Sigmoid colon (tissue), 4 donors: Measurements from ENCODE around the gene CD74.

Source experiments
- EP300 ChIP-seq, 4 donors: sonication (generic); formaldehyde crosslinking; IDR thresholded peaks; one replicate each; pipeline ENCODE4 v1.6.1; 2017; ENCODE audit warnings: antibody characterized with exemption in 4 of 4
- POLR2A ChIP-seq, 2 donors: fragments of 450-650 bp; IDR thresholded peaks; one replicate each; pipeline ENCODE4 v1.6.1; 2016; ENCODE audit warnings: antibody characterized with exemption in 2 of 2, mild to moderate bottlenecking in 2 of 2, moderate library complexity in 2 of 2
- POLR2AphosphoS5 ChIP-seq, 4 donors: sonication (generic); formaldehyde crosslinking; IDR thresholded peaks; one replicate each; pipeline ENCODE4 v1.6.1; 2017; ENCODE audit warnings: antibody characterized with exemption in 4 of 4
- TF ChIP-seq, protein P1 (sequence below), 4 experiments: fragments of 450-650 bp in 3 of 4; fragments of 200-600 bp in 1 of 4; IDR thresholded peaks; one replicate each; pipeline ENCODE4 v1.5.1; 2016 to 2019; ENCODE audit warnings: antibody characterized with exemption in 4 of 4, mild to moderate bottlenecking in 3 of 4, moderate library complexity in 2 of 4

GRCh38 chr5:150401376-150402228, 11.1 kb downstream of the CD74 start:
- TF ChIP-seq, protein P1, sequence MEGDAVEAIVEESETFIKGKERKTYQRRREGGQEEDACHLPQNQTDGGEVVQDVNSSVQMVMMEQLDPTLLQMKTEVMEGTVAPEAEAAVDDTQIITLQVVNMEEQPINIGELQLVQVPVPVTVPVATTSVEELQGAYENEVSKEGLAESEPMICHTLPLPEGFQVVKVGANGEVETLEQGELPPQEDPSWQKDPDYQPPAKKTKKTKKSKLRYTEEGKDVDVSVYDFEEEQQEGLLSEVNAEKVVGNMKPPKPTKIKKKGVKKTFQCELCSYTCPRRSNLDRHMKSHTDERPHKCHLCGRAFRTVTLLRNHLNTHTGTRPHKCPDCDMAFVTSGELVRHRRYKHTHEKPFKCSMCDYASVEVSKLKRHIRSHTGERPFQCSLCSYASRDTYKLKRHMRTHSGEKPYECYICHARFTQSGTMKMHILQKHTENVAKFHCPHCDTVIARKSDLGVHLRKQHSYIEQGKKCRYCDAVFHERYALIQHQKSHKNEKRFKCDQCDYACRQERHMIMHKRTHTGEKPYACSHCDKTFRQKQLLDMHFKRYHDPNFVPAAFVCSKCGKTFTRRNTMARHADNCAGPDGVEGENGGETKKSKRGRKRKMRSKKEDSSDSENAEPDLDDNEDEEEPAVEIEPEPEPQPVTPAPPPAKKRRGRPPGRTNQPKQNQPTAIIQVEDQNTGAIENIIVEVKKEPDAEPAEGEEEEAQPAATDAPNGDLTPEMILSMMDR (IDR thresholded peaks at IDR 0.05) = no peak
- TF ChIP-seq POLR2AphosphoS5 (IDR thresholded peaks at IDR 0.05) (no peak), POLR2A (IDR thresholded peaks at IDR 0.05) (no peak), EP300 (IDR thresholded peaks at IDR 0.05) (no peak)
